ENCODE measurements around the gene DVL2.

DNA sequence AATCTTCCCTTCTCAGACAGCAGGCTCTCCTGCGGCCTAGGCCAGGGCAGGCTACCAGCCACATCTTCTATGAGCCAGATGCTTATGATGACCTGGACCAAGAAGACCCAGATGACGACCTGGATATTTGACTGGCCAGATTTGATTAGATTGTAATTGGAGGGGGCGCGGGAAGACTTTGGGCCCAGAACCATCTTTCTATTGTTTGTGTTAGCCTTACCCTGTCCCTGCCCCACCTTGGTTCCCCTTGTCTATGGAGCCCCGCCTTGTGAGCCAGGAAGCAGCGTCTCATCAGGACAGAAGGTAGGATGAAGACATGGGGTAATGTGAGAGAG, 25.2 kb upstream of the DVL2 start:
- no peak for TF ChIP-seq POLR2A (IDR thresholded peaks at IDR 0.05)
- TF ChIP-seq POLR2AphosphoS5 (IDR thresholded peaks at IDR 0.05): no peak
- no peak for TF ChIP-seq CTCF (IDR thresholded peaks at IDR 0.05)
- TF ChIP-seq EP300 (IDR thresholded peaks at IDR 0.05): no peak

All from suprapubic skin (tissue), 4 donors.